ENCODE measurements around the gene RSPH9. TPM values are rescaled to one million over a fixed set of nuclear protein-coding genes. Genes with fewer than 3 reads are reported as not detected.

RSPH9 gene
- total RNA-seq, 3 donors from 2014 or later = not detected

DNA sequence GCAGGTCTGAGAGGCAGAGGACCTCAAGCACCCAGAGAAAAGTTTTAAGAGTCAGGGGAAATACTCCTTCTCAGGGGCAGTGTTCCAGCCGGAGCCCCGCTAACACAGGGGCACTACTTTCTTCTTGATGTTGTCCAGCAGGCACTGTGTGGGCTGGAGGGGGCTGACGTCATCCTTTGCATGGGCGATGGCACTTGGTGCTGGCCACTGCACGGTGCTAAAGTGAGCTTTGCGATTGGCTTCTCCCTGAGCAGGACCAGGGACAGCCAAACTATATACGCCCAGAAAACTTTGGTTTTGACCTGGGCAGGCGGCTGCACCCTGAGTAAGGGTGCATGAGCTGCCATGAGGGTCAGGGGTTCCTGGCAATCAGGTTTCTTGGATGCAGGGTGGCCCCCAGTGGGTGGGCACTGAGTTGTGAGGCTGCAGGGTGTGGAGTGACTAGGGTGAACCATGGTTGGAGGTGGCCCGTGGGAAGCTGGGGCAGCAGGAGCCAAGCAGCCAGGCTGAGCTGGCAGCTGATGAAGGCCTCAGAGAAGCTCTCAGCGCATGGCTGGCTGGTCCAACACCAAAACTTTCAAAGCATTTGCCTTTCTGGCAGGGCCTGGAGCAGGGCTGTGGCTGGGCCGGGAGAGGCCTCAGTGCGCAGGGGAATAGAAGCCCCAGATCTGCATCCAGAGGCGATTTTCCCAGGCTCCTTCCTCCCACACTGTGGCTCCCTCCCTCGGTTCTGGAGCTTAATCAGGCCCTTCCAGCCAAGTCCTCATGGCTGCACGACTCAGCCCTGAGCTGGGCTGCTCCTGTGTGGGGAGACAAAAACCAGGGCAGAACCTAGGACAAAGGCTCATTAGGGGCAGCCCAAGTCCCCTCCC is 24.4 kb downstream of the RSPH9 start:
- ATAC-seq = no peak
- no peaks in the 10 kb centered on the region for H3K27me3 Mint-ChIP-seq (ENCODE audit: low read depth)
- peaks cover 22% of the 10 kb centered on the region for H3K4me1 Mint-ChIP-seq (ENCODE audit: low read depth)
- H3K4me3 Mint-ChIP-seq = no peak overlapping the region
- DNase-seq = no peak
- H3K36me3 Mint-ChIP-seq (ENCODE audit: insufficient read depth) = peaks cover 9% of the 10 kb centered on the region
- H3K9me3 Mint-ChIP-seq = no peaks in the 10 kb centered on the region

DNA sequence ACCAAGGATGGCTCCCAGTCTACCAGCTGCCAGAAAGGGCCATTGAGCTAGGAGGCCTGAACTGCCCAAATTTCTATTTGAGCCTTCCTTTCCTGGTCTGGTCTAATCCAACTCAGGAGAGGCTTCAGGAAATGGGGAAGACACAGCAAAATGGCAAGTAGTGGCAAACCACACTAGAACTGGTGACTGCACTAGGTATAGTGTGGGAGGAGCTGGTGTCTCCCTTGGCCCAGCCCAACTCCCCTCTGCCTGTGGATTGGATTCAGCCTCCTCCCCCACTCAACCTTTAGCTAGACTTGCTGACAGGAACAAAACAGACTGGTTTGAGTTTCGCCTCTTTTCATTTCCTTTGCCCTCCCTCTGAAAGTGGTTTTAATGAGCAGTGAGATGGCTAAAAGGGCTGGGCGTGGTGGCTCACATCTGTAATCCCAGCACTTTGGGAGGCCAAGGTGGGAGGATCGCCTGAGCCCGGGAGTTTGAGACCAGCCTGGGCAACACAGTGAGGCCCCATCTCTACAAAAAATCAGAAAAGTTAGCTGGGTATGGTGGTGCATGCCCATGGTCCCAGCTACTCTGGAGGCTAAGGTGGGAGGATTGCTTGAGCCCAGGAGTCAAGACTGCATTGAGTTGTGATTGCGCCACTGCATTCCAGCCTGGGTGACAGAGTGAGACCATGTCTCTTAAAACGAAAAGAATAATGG is 25.2 kb downstream of the RSPH9 start:
- peak in 1 of 2 donors; percentile 15 for ATAC-seq
- Mint-ChIP-seq H3K9me3 (no peaks in the 10 kb centered on the region), H3K27me3 (ENCODE audit: low read depth) (no peaks in the 10 kb centered on the region), H3K4me3 (no peak overlapping the region), H3K36me3 (ENCODE audit: insufficient read depth) (peaks cover 16% of the 10 kb centered on the region), H3K4me1 (ENCODE audit: low read depth) (peaks cover 22% of the 10 kb centered on the region)
- DNase-seq = no peak

DNA sequence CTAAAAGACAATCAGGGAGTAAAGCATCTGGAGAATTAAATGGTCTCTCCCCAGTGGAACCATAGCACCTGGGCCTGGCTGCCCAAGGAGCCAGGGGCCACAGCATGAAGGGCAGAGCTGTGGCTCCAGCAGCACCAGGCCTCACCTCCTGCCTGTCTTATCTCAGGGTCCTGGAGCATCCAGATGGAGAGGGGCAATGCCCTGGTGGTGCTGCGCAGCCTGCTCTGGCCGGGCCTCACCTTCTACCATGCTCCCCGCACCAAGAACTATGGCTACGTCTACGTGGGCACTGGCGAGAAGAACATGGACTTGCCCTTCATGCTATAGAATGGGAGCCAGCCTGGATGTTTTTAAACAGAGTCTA is 25.8 kb downstream of the RSPH9 start:
- no peak for DNase-seq
- Mint-ChIP-seq H3K36me3 (ENCODE audit: insufficient read depth) (peaks cover 17% of the 10 kb centered on the region), H3K9me3 (no peaks in the 10 kb centered on the region), H3K4me3 (no peak overlapping the region), H3K4me1 (ENCODE audit: low read depth) (peaks cover 22% of the 10 kb centered on the region), H3K27me3 (ENCODE audit: low read depth) (no peaks in the 10 kb centered on the region)
- ATAC-seq = no peak

DNA sequence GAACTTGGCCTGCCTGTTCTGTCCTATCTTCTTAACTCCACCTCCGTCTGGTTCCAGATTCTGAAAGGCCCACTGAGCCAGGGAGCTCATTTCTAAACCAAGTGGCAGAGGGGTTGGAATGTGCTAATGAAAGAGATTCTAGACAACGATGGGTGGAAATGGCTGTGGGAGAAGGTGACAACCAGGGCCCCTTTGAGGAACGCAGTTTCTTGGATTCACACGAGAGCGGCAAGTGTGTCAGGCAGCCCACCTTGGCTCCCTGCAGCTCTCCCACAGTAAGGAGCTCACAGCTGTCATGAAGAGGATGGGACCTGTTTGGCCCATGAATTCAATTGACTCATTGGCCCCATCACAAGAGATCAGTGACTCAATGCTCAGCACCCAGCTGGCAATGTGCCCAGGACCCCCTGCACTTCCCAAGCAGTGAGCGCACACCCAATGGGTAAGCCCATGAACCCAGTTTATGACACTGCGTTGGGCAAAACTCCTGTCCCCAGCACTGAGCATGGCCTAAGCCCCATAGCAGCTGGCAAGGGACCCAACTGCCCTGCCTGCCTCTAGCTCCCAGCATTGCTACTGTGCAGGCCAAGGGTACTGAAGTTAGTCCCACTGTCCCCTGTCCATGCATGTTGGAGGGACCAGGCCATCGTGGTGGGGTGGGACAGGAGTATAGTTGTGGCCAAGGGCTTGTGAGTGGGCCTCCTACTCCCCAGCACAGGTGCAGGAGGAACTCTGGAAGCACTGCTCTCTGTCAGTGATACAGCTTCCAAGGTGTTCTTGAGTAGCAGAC is 26.4 kb downstream of the RSPH9 start:
- Mint-ChIP-seq H3K4me3 (no peak overlapping the region), H3K27me3 (ENCODE audit: low read depth) (no peaks in the 10 kb centered on the region), H3K36me3 (ENCODE audit: insufficient read depth) (peaks cover 17% of the 10 kb centered on the region), H3K9me3 (no peaks in the 10 kb centered on the region), H3K4me1 (ENCODE audit: low read depth) (peaks cover 22% of the 10 kb centered on the region)
- DNase-seq = no peak
- no peak for ATAC-seq

DNA sequence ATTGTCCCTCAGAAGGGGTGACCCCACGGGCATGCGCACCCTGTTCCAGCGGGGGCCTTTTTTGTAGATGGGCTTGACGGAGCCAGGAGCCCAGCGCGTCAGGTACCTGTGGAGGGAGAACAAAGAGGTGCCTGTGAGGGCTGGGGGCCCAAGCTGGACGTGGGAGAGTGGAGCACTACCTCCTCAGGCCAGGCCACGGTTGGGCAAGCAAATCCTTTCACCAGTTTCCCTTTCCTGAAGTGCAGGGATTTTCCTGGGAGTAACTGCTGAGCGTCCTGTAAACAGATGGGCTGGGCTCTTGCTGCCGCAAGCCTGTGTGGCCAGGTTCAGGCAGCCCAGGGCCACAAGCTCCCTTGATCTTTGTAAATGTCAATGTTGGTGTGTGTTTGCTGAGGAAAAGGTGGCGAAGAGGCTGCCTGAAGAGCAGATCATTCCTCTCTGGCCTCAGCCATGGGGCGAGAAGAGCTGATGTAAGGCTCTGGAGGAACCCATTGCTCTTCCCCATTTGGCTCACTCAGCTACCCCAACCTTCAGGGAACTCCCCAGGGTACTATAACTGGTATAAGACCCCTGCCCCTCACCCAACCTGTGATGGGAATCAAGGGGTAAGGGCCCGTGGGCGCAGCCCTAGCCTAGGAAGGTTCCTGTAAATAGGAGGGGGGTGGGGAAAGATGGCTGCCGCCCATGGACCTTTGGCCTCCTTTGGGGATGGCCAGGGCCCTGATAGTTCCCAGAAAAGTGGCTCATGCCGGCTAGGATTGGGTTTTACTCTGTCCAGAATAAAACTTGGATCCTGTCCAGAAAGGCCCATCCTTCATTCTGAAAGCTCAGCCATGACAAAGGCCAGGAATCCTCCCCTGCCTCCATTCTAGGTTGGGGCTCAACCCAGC is 27.2 kb downstream of the RSPH9 start:
- H3K36me3 Mint-ChIP-seq (ENCODE audit: insufficient read depth) = peaks cover 17% of the 10 kb centered on the region
- no peak for ATAC-seq
- no peak for DNase-seq
- no peaks in the 10 kb centered on the region for H3K9me3 Mint-ChIP-seq
- peaks cover 20% of the 10 kb centered on the region for H3K4me1 Mint-ChIP-seq (ENCODE audit: low read depth)
- no peak overlapping the region for H3K4me3 Mint-ChIP-seq
- H3K27me3 Mint-ChIP-seq (ENCODE audit: low read depth) = no peaks in the 10 kb centered on the region

DNA sequence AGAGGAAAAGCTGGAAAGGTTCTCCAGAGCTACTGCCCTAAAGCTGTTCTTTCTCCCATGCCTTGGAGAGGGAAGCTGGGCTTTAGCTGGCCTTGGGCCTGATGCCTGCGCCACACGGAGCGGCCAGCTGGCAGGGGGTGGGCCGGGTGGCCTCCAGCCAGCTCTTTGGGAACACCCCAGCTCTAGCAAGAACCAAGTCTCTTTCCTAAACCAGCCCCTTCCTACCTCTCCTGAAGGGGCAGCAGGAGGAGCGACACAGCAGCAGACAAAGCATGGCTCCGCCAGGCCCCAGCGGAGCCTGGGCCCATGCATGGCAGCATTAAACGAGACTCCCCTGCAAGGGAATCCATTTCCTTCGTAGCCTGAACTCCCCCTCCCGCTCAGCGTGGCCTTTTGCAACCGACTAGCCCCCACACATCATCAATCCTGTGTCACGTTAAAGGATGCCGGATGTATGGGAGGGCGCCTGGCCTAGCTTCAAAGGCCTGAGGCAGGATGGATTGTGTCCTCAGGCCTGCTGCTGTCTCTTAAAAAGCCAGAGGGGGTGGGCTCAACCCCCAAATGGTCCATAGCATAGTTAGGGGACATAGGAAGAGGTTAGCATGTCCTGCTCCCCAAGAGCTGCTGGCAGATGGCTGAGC is 28.7 kb downstream of the RSPH9 start:
- peaks cover 6% of the 10 kb centered on the region for H3K4me1 Mint-ChIP-seq (ENCODE audit: low read depth)
- H3K9me3 Mint-ChIP-seq = no peaks in the 10 kb centered on the region
- no peak for DNase-seq
- no peaks in the 10 kb centered on the region for H3K27me3 Mint-ChIP-seq (ENCODE audit: low read depth)
- H3K36me3 Mint-ChIP-seq (ENCODE audit: insufficient read depth) = peaks cover 24% of the 10 kb centered on the region
- no peak overlapping the region for H3K4me3 Mint-ChIP-seq
- no peak for ATAC-seq

DNA sequence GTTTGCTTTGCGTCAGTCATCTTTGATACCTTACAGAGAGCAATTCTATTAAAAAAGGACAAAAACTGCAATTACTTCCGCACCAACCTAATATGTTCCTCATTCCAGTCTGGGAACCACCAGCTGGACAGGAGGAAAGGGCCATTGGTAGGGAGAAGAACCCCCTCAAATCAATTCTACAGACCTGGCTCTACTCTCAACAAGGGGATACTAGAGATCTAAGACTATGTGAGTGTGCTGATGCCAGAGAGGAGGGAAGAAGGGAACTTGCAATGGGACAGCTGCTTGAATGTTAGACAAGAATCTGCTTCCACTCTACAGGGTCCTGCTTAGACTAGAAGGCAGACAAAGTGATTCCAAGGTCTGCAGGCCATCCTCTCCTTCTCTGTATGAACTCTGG is 29.5 kb downstream of the RSPH9 start:
- no peak for ATAC-seq
- no peaks in the 10 kb centered on the region for H3K27me3 Mint-ChIP-seq (ENCODE audit: low read depth)
- peaks cover 22% of the 10 kb centered on the region for H3K36me3 Mint-ChIP-seq (ENCODE audit: insufficient read depth)
- H3K9me3 Mint-ChIP-seq = no peaks in the 10 kb centered on the region
- DNase-seq = no peak
- H3K4me1 Mint-ChIP-seq (ENCODE audit: low read depth) = peaks cover 6% of the 10 kb centered on the region
- H3K4me3 Mint-ChIP-seq = no peak overlapping the region

DNA sequence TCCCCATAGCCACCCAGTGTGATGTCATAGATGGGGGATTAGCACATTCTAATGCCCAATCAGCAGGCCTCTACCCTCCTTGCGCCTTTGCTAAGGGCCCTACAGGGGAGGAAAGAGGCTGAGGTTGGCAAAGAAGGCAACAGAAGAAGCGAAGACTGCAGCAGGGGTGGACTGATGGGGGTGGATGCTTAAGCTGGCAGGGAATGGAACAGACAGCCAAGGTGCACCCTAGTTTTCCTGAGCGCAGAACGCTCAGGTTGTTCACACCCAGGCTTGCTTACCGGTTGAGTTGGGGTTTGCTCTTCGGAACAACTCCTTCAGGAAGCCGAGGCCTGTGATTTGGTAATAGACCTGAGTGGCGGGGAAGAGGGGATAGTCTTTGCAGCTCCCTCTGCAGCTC is 30.1 kb downstream of the RSPH9 start:
- ATAC-seq = no peak
- H3K4me3 Mint-ChIP-seq = no peak overlapping the region
- no peaks in the 10 kb centered on the region for H3K27me3 Mint-ChIP-seq (ENCODE audit: low read depth)
- peaks cover 3% of the 10 kb centered on the region for H3K4me1 Mint-ChIP-seq (ENCODE audit: low read depth)
- no peak for DNase-seq
- peaks cover 24% of the 10 kb centered on the region for H3K36me3 Mint-ChIP-seq (ENCODE audit: insufficient read depth)
- no peaks in the 10 kb centered on the region for H3K9me3 Mint-ChIP-seq

DNA sequence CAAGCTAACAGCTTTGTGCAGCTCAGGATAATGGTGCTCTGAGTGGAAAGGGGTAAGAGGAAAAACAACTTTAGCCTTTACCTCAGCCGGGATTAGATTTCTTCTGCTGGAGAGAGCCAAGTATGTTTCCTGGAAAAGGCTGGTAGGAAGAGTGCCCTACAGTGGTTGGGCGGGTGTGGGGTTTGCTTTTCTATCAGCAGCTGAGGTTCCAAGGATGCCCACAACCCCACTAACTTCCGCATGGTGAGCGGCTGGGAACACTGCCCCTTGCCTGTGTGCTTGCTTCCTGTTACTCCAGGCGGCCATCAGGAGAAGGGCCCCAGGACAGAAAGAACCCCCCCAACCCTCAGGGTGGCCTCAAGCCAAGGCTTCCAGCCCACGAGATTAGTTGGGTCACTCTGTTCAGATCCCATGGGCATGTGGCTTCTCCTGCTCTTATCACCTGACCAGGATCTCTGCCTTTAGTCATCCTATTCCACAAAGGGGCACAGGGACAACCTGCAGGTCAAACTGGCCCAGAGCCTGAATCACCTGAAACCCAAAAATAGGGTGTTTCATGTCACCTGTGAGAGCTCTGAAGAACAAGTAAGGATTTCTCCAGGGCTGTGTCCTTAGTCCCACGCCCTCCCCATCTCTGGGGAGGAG is 32.2 kb downstream of the RSPH9 start:
- Mint-ChIP-seq H3K4me3 (no peak overlapping the region), H3K36me3 (ENCODE audit: insufficient read depth) (peaks cover 30% of the 10 kb centered on the region), H3K4me1 (ENCODE audit: low read depth) (no peaks in the 10 kb centered on the region), H3K9me3 (no peaks in the 10 kb centered on the region), H3K27me3 (ENCODE audit: low read depth) (no peaks in the 10 kb centered on the region)
- ATAC-seq (no peak), DNase-seq (no peak)

DNA sequence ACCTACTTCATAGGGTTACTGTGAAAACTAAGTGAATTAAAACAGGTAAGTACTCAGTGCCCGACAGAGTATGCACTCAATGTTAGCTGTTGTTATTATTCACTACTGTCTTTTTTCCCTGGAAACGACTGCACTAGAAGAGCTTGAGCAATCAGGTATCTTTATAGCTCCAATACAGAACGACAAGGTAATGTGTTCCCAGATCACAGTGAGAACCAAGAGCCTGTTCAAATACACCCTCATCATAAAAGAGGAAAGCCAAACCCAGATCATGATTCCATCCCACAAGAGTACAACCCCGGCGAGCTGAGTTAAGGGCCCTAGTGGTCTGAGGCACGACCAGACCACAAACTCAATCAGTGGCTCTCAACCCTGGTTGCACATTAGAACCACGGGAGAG is 32.9 kb downstream of the RSPH9 start:
- peaks cover under 1% of the 10 kb centered on the region for H3K4me1 Mint-ChIP-seq (ENCODE audit: low read depth)
- no peaks in the 10 kb centered on the region for H3K27me3 Mint-ChIP-seq (ENCODE audit: low read depth)
- H3K36me3 Mint-ChIP-seq (ENCODE audit: insufficient read depth) = peaks cover 30% of the 10 kb centered on the region
- ATAC-seq = no peak
- DNase-seq = no peak
- H3K9me3 Mint-ChIP-seq = no peaks in the 10 kb centered on the region
- no peak overlapping the region for H3K4me3 Mint-ChIP-seq

DNA sequence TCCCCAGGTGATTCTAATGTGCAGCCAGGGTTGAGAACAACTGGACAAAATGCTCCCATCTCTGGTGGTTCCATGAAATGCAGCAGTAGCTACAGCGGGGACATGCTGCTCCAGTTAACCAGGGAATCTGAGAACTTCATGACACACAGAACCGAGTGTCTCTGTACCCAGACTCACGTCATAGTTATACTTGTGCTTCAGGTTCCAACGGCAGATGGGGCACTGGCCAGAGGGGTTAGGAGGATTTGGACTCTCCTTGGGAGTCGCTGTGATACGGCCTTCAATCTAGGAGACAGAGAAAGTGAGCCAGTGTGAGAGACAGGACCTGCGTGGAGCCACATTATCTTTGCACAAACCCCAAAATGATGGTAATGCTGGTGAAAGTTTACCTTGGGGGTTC is 33.5 kb downstream of the RSPH9 start:
- Mint-ChIP-seq H3K27me3 (ENCODE audit: low read depth) (no peaks in the 10 kb centered on the region), H3K36me3 (ENCODE audit: insufficient read depth) (peaks cover 30% of the 10 kb centered on the region), H3K4me1 (ENCODE audit: low read depth) (peaks cover 5% of the 10 kb centered on the region), H3K4me3 (no peak overlapping the region), H3K9me3 (no peaks in the 10 kb centered on the region)
- no peak for ATAC-seq
- no peak for DNase-seq

DNA sequence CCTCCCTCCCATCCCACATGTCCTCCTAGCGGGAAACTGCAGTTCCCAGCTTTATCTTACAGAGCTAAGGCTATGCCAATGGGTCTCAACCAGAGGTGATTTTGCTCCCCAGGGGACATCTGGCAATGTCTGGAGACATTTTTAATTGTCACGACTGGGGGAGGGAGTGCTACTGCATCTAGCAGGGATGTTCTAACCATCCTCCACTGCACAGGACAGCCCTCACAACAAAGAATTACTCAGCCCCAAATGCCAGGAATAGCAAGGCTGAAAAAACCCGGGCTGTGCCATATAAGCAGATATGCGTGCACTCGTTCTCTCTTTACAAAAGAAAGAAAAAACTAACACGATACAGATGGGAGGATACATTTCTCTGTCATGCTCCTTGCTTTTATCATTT is 34.2 kb downstream of the RSPH9 start:
- peaks cover 30% of the 10 kb centered on the region for H3K36me3 Mint-ChIP-seq (ENCODE audit: insufficient read depth)
- H3K27me3 Mint-ChIP-seq (ENCODE audit: low read depth) = no peaks in the 10 kb centered on the region
- H3K4me1 Mint-ChIP-seq (ENCODE audit: low read depth) = peaks cover 10% of the 10 kb centered on the region
- no peak overlapping the region for H3K4me3 Mint-ChIP-seq
- DNase-seq (no peak), ATAC-seq (no peak)
- no peaks in the 10 kb centered on the region for H3K9me3 Mint-ChIP-seq
